GM18519 (cell line): ENCODE measurements around the gene MDM4.

Experiments
- ATAC-seq: cut with Tn5 transposase; IDR thresholded peaks from one replicate; pipeline ENCODE4 v1.9.1; 2021; ENCODE audit warnings: mild to moderate bottlenecking, moderate library complexity; ENCODE audit not compliant: unreplicated experiment, low FRiP score

MDM4 gene

DNA sequence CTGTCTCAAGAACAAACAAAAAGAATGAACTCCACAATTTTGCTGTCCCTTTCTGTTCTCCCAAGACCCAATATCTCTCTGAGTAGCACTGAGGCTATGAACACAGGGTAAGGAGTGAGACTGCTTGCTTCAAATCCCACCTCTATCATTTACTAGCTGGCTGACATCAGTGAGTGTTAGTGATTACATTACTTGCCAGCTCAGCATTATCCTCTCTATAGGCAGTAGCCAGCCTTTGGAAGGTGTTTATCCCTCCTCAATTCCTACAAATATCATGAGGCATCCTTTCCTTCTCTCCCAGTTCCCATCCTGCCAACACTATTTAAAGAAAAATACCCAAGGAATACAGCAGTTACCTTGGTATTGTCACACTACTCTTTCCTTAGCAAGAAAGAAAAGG is 24.6 kb upstream of the MDM4 start:
- ATAC-seq: no peak

GRCh38 chr1:204493145-204493983 is 22.8 kb upstream of the MDM4 start:
- ATAC-seq: no peak

GRCh38 chr1:204493984-204494280 is 22.3 kb upstream of the MDM4 start:
- no peak for ATAC-seq

GRCh38 chr1:204494281-204495077 is 21.7 kb upstream of the MDM4 start, which contains the start of gene PIK3C2B:
PIK3C2B (minus strand) TSS chr1:204494805; CDS start chr1:204469802, 25,003 bp downstream.
- ATAC-seq: peak; percentile 61

GRCh38 chr1:204495078-204495753 is 21.0 kb upstream of the MDM4 start:
- ATAC-seq: peak; percentile 24

DNA sequence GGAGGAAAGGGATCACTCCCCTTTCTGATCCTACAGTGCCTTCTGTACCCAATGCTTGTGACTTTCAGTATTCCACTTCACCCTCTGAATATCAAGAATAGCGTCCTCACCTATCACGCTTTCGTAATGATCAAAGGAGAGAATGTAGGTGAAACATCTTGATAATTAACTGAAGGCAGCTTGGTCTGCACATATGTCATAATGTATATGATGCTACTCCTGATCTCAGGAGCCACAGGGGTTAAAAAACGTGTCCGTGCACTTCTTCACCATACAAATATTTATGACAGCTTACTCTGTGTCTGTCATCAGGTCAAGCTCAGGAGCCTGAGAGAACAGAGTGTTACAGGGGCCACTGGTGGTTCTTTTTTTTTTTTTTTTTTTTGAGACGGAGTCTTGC is 20.4 kb upstream of the MDM4 start:
- no peak for ATAC-seq

DNA sequence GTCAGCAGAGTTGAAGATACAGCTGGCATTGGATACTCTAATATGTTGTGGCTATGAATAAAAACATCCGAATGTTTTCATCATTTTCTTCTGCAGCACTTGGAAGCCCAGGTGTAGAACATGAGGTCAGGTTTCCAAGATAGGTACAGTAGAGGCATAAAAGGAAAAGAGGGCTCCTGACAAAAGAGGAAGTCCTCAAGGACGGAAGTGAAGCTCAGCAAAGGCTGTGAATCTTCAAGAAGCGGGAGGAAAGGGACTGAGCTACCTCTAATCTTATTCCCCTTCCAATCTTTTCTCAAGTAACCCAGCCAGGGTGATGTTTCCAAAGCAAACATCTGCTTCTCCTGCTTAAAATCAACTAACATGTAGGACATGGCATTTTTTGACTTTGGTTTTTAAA is 17.2 kb upstream of the MDM4 start:
- ATAC-seq: no peak

DNA sequence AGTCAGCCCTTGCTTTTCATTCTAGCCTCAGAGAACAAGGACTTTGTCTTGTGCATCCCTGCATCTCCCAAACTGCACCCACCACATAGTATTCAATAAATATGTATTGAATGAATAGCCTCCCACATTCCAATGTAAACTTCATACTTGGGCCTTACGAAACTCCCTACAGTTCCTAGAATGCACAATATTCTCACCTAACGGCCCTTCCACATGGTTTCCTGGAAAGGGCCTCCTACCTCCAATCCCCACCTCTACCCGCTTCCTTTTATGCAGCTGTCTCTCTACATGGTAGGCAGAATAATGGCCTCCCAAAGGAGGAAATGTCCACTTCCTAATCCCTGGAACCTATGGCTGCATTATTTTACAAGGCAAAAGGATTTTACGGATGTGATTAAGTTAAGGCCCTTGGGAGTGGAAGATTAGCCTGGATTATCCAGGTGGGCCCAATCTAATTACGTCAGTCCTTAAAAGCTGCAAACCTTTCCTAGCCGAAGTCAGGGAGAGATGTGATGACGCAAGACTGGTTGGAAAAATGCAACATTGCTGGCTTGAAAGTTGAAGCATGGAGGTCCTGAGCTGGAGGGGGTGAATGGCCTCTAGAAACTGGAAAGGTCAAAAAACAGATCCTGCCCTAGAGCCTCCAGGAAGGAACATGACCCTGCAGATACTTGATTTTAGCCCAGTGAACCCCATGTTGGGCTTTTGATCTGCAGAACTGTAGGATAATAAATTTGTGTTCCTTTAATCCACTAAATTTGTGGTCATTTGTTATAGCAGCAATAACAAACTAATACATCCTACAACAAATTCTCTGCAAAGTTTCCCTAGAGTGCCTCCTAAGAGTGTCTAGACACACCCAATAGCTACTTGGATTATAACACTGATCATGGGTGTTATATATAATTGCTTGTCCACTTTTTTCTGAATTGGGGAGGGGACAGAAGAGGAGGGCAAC is 16.4 kb upstream of the MDM4 start:
- no peak for ATAC-seq

DNA sequence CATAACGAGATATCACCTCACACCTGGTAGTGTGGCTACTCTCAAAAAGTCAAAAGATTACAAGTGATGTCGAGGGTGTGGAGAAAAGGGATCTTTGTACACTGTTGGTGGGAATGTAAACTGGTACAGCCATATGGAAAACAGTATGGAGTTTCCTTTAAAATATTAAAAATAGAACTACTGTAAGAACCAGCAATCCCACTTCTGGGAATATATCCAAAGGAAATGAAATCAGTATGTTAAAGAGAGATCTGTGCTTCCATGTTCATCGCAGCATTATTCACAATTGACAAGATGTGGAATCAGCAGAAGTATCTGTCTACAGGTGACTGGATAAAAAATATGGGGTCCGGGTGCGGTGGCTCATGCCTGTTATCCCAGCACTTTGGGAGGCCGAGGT is 14.0 kb upstream of the MDM4 start:
- ATAC-seq: no peak

DNA sequence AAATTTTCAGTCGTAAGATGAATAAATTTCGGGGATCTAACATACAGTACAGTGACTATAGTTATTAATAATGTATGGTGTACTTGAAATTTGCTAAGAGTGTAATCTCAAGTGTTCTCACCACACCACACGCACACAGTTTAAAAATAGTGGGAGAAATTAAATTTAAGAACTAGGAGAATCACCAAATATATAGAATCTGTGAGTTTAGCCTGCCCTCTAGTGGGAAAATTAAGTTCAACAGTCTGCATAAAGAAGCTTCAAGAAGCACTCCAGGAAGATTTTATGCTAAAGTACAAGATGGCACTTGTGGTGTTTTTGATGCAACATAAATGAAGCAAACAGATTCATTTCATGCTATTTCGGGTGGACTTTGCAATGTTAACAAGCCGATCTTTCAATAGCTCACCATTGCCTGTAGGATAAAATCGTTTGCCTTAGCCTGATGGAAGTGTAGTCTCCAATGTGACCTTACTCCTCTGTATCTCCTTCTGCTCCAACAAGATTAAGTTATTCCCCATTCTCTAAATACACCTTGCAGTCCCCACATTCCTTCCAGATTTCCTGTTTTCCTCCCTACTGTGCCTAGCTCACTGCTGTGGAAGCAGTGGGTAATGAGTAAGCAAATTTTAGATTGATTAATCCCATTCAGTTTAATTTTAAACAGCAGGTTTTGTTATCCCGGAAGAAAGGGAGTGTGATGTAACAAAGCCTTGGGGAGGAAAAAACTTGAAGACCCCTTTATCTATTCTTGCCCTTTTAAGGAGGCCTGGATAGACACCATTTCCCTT is 12.9 kb upstream of the MDM4 start:
- ATAC-seq: no peak

DNA sequence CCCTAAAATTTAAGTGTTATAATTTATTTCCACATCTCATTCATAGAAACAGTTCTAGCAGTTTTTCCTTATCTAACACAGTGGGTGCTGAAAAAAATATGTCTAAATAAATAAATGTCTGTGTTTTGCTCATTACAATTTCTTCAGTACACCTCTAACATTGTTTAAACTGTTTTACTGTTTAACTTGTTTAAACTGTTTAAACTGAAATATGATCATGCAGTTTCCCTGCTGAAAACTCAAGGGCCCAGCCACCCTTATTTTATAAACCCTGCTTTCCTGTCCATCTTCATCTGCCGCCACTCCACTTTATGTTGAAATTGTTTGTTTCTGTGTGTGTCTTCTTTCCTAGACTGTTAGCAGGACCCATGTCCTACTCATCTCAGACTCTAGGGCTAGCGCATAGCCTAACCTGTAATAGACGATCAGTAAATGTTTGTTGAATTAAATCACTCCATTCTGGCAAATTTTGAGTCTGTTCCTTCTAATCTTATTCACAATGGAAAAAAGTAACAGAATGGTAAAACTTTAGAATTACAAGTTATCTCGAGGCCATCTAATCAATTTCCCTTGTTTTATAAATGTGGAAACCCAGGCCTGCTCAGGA is 12.2 kb upstream of the MDM4 start:
- ATAC-seq: no peak

- no peak for ATAC-seq
Observed at GRCh38 chr1:204505674-204506200, 10.5 kb upstream of the MDM4 start.

GRCh38 chr1:204506201-204506968 is 9.8 kb upstream of the MDM4 start:
- ATAC-seq: peak; percentile 54

DNA sequence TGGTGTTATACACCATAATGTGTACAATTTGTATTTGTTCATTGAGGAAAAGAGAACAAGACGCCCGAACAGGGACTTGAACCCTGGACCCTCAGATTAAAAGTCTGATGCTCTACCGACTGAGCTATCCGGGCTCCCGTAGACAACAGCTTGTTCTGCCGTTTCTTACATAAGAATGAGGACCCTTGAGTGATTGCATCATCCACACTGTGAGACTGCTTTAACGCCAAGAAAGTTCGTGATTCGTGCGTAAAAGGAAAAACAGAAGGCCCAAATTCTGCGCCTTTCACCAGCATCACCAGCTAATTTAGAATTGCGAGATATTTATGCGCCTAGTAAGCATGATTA is 9.3 kb upstream of the MDM4 start:
- ATAC-seq: peak; percentile 34

DNA sequence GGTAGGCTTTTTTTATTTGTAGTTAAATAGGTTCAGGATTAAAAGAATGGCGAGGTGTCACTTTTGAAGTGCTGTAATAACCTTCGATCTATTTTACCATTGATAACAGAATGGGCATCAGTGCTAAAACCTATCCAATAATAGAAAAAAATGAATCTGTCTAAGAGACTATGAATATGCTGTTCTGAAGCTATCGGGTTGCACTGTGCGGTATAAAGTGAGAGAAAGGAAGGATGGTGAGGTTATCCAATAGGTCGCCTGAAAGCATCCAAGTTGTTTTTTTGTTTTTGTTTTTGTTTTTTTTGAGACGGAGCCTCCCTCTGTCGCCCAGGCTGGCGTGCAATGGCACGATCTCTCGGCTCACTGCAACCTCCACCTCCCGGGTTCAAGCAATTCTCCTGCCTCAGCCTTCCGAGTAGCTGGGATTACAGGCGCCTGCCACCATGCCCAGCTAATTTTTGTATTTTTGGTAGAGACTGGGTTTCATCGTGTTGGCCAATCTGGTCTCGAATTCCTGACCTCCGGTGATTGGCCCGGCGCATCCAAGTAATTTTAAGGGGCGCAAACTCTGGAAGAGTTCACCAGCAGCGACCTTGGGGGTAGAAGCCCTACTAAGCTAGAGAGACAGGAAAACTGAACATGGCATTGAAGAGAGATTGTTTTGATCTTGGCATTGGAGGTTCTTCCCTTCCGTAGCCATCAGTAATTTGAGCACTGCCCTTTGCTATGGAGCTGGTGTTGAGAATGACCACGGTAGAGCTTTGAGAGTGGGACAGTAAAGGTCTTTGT is 8.7 kb upstream of the MDM4 start:
- no peak for ATAC-seq

DNA sequence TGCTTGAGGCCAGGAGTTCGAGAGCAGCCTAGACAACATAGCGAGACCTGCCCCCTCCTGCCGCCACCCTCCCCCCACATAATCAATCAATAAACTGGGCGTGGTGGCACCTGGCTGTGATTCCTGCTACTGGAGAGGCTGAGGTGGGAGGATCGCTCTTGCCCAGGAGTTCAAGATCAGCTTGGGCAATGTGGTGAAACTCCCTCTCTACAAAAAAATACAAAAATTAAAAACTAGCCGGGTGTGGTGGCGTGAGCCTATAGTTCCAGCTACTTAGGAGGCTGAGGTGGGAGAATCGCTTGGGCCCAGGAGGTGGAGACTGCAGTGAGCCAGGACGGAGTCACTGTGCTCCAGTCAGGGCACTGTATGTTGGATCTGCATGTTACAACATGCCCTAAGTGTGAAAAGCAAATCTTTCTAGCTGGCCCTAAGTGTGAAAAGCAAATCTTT is 7.0 kb upstream of the MDM4 start:
- ATAC-seq: no peak

- no peak for ATAC-seq
Observed at GRCh38 chr1:204511366-204511765, 4.8 kb upstream of the MDM4 start.
